HG03139 (cell line): ENCODE results near the gene CAMTA1.

Experiments used
- ATAC-seq: cut with Tn5 transposase; IDR thresholded peaks from one replicate; pipeline ENCODE4 v1.9.1; 2021; ENCODE audit not compliant: unreplicated experiment

Gene CAMTA1

GRCh38 chr1:7610106-7610731, 825.0 kb downstream of the CAMTA1 start:
- no peak for ATAC-seq

DNA sequence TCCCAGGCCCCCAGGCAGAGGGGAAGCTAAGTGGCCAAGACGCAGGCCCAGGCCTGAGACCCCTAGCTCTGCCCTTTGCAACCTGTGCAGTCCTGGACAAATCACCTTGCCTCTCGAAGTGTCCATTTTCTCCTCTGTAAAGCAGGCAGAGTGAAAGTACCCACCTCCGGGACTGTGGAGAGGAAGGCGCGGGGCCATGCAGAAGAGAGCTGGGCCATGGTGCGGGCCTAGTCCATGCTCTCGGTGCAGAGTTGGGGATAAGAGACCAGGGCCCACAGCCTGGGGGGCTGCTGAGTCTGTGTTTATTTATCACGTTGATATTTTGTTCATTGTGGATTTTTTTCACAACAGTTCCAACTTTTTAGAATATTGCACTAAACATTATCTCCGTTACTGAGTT, 825.7 kb downstream of the CAMTA1 start:
- no peak for ATAC-seq

DNA sequence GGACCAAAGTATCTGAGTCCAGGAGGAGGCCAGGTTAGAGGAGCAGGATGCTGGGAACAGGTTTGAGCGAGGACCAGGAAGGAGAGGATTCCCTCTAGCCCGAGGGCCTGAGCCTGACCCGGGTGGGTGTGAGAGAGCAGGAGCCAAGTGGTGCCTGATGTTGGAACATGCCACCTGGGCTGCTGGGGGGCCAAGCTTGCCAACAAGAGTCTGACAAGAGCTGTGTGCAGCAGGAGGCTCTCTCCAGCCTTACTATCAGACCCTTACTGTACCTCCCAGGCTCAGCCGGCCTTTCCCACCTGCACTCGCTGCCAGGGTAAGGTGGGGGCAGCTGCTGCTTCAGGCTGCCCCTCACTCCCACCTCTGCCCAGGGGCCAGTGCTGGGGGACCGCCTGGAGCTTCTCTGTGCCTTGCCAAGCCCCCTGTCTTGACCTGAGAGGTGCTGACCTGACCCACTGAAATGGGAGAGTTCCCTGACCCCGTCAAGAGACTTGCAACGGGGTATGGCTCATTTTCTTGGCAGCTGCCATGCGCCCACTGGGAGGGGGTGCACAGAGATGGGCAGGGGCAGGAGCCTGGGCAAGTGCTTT, 826.3 kb downstream of the CAMTA1 start:
- no peak for ATAC-seq

- ATAC-seq: no peak
Observed at GRCh38 chr1:7613106-7613850, 828.0 kb downstream of the CAMTA1 start.

- no peak for ATAC-seq
Observed at GRCh38 chr1:7613851-7614205, 828.6 kb downstream of the CAMTA1 start.

DNA sequence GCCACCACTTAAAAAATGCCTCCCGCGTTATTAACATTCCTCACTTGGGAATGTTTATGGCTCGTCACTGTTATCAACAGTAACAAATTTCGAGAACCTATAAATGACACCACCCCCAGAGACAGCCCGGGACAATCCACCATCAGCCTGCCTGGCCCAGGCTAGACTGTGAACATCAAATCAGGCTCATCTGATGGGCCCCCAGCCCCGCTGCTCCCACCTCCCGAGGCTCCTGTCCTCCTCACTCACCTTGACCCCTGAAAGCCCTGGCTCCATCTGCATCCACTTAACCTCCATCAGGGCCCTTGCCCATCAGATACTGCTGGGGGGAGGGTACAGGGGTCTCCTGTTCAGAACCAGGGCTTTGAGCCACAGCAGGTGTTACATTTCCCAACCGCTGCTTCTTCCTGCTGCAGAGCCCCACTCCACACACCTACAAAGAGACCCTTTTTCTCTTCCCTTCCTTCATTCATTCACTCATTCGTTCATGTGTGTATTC, 829.4 kb downstream of the CAMTA1 start:
- ATAC-seq: no peak

GRCh38 chr1:7615138-7615537, 829.9 kb downstream of the CAMTA1 start:
- no peak for ATAC-seq

- no peak for ATAC-seq
Observed at GRCh38 chr1:7616076-7616832, 831.0 kb downstream of the CAMTA1 start.

DNA sequence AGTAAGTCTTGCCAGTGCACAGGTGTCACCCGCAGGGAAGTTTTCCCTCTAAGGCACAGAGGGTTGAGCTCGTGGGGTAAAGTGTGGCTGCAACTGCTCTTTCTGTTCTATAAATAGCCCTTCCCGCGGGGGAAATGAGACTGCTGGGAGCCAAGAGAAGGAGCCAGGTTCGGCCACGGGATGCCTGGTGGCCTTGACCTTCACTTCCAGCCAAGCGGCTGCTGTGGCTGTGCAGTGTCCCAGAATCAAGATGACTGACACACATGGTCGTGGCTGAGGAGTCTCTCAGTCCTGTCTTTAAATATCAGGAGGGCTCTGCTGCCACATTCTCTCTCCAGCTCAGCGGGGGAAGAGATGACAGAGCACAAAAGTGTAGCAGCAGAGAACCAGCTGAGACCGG, 831.7 kb downstream of the CAMTA1 start:
- ATAC-seq: no peak

DNA sequence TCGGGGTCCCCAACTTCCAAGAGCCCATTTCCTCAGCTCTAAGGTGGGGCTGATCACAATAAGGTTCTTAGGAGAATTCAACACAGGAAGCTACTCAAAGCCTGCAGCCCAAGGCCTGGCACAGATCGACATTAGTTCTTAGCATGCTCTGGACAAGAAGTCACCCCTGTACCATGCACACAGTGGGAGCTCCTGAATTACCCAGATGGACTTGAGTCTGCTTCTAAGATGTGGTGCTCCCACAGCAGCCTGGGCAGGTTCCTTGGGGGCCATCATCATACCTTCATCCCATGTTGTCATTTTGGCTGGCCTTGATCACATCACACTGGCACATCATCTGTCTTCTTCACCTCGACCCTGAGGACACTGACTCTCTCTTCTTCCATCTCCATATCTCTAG, 832.6 kb downstream of the CAMTA1 start:
- no peak for ATAC-seq

- no peak for ATAC-seq
Observed at GRCh38 chr1:7620196-7620595, 834.9 kb downstream of the CAMTA1 start.

DNA sequence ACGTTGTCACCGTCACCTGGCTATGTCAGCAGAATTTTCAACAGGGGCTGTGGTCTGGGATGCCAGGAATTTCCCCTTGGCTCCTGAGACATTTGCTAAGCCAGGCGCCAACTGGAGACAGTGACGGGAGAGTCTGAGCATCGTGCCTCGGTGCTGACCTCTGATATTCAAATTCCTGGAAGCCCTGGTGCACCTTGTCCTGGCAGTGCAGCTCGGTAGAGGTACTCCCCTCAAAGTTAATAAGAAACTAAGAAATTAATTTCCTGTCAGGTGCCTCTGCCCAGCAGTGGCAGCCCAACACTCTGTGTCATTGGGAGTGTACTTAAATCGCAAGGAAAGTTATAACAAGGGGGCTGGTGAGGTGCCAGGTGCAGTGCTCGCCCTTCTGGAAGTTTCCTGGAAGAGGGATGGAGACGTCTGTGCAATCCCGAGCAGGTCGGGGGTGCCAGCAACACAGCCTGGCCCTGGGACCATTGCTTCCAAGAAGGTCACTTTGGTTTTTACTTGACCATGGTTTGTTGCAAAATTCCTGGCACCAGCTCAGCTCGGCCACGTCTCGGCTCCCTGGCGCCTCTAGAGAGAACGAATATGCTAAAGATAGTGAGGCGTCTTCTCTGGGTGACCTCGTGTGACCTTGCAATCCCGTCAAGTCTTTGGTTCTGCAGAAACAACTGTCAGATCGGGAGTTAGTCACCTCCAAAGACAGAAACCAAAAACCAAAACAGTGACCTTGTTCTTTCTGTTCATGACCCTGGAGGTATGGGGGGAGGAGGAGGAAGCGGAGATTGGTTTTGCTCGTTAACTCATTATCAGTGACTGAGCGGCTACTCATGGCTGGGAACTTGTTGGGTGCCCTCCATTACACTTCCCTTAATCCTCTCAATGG, 836.3 kb downstream of the CAMTA1 start:
- no peak for ATAC-seq

DNA sequence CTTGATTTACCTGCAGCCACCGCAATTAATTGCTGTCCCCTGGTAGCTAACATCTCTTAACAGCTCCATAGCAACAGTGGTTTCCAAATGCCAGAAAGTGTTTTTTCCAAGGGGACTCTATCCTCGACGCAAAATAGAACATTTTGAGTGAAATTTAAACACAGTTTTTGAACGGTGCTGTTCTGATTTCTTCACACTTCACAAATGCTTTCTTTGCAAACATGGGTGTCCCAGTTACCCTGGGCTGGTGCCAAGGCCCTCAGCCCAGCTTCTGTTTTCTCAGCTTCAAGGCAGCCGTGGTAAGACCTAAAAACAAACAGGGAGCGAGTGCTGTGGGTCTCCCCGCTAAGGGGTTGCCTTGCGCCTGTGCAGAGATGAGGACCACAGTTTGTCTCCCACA, 838.6 kb downstream of the CAMTA1 start:
- ATAC-seq: no peak

DNA sequence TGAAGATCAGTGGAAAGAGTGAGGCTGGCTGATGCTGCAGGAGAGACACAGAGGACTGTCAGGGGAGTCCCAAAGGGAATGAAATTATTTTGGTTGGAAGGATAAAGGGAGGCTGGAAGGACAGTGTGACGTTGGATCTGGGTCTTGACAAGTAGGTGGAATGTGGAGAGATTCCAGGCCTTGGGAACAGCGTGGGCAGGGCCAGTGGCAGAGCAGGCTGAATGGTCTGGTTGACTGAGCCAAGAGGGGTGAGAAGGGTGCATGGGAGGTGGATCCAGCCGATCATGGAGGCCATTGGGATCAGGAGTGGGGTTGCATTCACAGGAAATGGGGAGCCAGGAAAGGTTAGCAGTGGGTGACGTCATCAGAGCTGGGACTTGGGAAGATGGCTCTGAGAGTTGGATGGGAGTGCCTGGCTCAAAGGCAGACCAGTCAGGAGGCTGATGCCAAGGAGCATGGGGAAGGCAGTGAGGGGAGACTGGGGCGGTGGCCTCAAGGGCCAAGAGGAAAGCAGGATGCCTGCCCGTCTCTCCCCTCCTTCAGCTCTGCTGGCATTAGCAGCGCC, 839.6 kb downstream of the CAMTA1 start:
- ATAC-seq: no peak

DNA sequence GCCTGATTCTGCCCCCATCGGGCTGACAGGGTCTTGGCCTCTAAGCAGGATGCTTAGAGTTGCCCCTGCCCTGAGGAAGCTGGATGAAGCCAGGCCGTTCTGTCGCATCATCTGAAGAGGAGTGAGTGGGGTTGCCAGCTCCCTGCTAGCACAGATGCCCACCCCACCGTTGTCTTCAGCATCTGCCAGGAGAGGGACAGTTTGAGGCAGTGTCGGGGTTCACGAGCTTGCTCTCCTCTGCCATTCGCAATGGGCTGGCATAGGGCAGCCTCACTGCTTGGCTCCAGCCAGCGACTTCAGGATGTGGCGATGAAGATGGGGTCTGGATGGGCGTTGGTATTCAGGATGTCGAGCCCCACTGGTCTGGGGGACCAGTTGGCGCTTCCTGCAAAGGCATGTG, 840.1 kb downstream of the CAMTA1 start:
- ATAC-seq: no peak

- ATAC-seq: no peak
Observed at GRCh38 chr1:7628273-7628672, 843.0 kb downstream of the CAMTA1 start.

- ATAC-seq: no peak
Observed at GRCh38 chr1:7629011-7629410, 843.8 kb downstream of the CAMTA1 start.

- ATAC-seq: no peak
Observed at GRCh38 chr1:7629465-7630195, 844.4 kb downstream of the CAMTA1 start.

- no peak for ATAC-seq
Observed at GRCh38 chr1:7630378-7630777, 845.1 kb downstream of the CAMTA1 start.

DNA sequence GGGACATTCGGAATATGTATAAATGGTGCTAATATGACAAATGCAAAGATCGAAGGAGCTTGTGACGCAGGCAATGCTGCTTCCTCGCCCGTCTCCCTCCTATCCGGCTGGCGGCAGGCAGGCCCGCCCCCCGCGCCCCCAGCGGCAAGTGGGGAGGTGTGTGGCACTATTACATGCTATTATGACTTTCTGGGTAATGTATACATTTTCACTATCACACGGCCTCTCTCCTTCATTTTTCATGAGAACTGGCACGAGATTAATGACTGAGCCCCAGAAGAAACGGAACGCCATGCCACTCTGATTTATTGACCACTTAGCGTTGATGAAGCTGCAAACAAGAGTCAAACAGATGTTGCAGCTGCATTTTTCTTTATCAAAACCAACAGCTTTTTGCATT, 846.9 kb downstream of the CAMTA1 start:
- ATAC-seq: no peak
